Trophoblast cell (in vitro differentiated cells and primary cell): Measurements from ENCODE around the gene MAEL.

ENCODE experiments used
- DNase-seq, 2 donors: peaks; one replicate each; pipeline ENCODE4 v3.0.0-alpha.2; 2016
- H2AFZ ChIP-seq: 2 replicates; pipeline ENCODE4 v1.6.1; 2013; ENCODE audit warnings: low read length, moderate library complexity, mild to moderate bottlenecking; ENCODE audit not compliant: insufficient read depth, poor library complexity
- H2AK5ac ChIP-seq: 2 replicates; pipeline ENCODE4 v1.6.1; 2013; ENCODE audit warnings: mild to moderate bottlenecking, low read length
- H2BK120ac ChIP-seq: 2 replicates; pipeline ENCODE4 v1.6.1; 2013; ENCODE audit warnings: low read length, mild to moderate bottlenecking, moderate library complexity; ENCODE audit not compliant: insufficient read depth, poor library complexity
- H2BK12ac ChIP-seq: 2 replicates; pipeline ENCODE4 v1.6.1; 2013; ENCODE audit warnings: mild to moderate bottlenecking, low read length, moderate library complexity
- H2BK5ac ChIP-seq: 2 replicates; pipeline ENCODE4 v1.6.1; 2013; ENCODE audit warnings: low read length, low read depth, moderate library complexity, mild to moderate bottlenecking; ENCODE audit not compliant: poor library complexity
- H3K14ac ChIP-seq: 2 replicates; pipeline ENCODE4 v1.6.1; 2013; ENCODE audit warnings: mild to moderate bottlenecking, low read length
- H3K18ac ChIP-seq: 2 replicates; pipeline ENCODE4 v1.6.1; 2013; ENCODE audit warnings: mild to moderate bottlenecking, low read length
- H3K23ac ChIP-seq: 2 replicates; pipeline ENCODE4 v1.6.1; 2013; ENCODE audit warnings: low read length
- H3K27ac ChIP-seq: 2 replicates; pipeline ENCODE4 v1.5.1; 2013; ENCODE audit warnings: low read depth, mild to moderate bottlenecking, inconsistent platforms, low read length, moderate library complexity
- H3K27me3 ChIP-seq: 2 replicates; pipeline ENCODE4 v1.6.1; 2013; ENCODE audit warnings: inconsistent platforms, mild to moderate bottlenecking, low read length, moderate library complexity; ENCODE audit not compliant: insufficient read depth
- H3K36me3 ChIP-seq, 2 experiments: 1 replicate in 1 of 2; 2 replicates in 1 of 2; pipeline ENCODE4 v1.6.1; 2013; ENCODE audit warnings: low read length in 2 of 2, mild to moderate bottlenecking in 2 of 2, moderate library complexity in 1 of 2; ENCODE audit not compliant: insufficient read depth in 2 of 2, control insufficient read depth in 1 of 2
- H3K4ac ChIP-seq: 2 replicates; pipeline ENCODE4 v1.6.1; 2013; ENCODE audit warnings: low read depth, mild to moderate bottlenecking, low read length, moderate library complexity
- H3K4me1 ChIP-seq, 2 experiments: 1 replicate in 1 of 2; 2 replicates in 1 of 2; pipeline ENCODE4 v1.6.1; 2013; ENCODE audit warnings: low read length in 2 of 2, mild to moderate bottlenecking in 2 of 2, moderate library complexity in 1 of 2; ENCODE audit not compliant: insufficient read depth in 2 of 2, control insufficient read depth in 1 of 2
- H3K4me2 ChIP-seq: 2 replicates; pipeline ENCODE4 v1.6.1; 2013; ENCODE audit warnings: inconsistent platforms, mild to moderate bottlenecking, low read length, moderate library complexity
- H3K4me3 ChIP-seq: 2 replicates; pipeline ENCODE4 v1.5.1; 2013; ENCODE audit warnings: mild to moderate bottlenecking, low read depth, low read length, inconsistent platforms
- H3K79me1 ChIP-seq: one replicate; pipeline ENCODE4 v1.6.1; 2013; ENCODE audit warnings: low read length
- H3K79me2 ChIP-seq: 2 replicates; pipeline ENCODE4 v1.6.1; 2013; ENCODE audit warnings: low read length, mild to moderate bottlenecking; ENCODE audit not compliant: control insufficient read depth, insufficient read depth, poor library complexity
- H3K9ac ChIP-seq: 2 replicates; pipeline ENCODE4 v1.6.1; 2013; ENCODE audit warnings: mild to moderate bottlenecking, low read length
- H3K9me3 ChIP-seq: 2 replicates; pipeline ENCODE4 v1.6.1; 2013; ENCODE audit warnings: low read depth, mild to moderate bottlenecking, control low read depth, inconsistent platforms, low read length; ENCODE audit not compliant: insufficient read depth
- H4K12ac ChIP-seq: 2 replicates; pipeline ENCODE4 v1.6.1; 2013; ENCODE audit warnings: low read depth, mild to moderate bottlenecking, low read length, moderate library complexity
- H4K8ac ChIP-seq: 2 replicates; pipeline ENCODE4 v1.6.1; 2013; ENCODE audit warnings: low read depth, mild to moderate bottlenecking, low read length, moderate library complexity
- H4K91ac ChIP-seq: one replicate; pipeline ENCODE4 v1.6.1; 2013; ENCODE audit warnings: low read depth, mild to moderate bottlenecking, low read length, moderate library complexity
- WGBS: extraction: QIAGEN DNeasy Blood & Tissue Kit; methylation state at CpG from one replicate; pipeline ENCODE4 v1.1.7; 2013; ENCODE audit warnings: missing lambda C conversion rate; ENCODE audit not compliant: insufficient read length, insufficient coverage; ENCODE audit errors: extremely low coverage; 5-methylcytosine and 5-hydroxymethylcytosine counted together

The MAEL gene

GRCh38 chr1:166969074-166969677, 19.9 kb upstream of the MAEL start:
- Histone ChIP-seq H3K18ac (no peak overlapping the region), H3K27ac (no peak overlapping the region), H3K14ac (no peak overlapping the region), H2BK12ac (no peak overlapping the region), H3K27me3 (peaks cover 15% of the 10 kb centered on the region), H3K9me3 (no peaks in the 10 kb centered on the region), H3K23ac (no peak overlapping the region), H3K4me1 (no peaks in the 10 kb centered on the region), H3K79me1 (no peaks in the 10 kb centered on the region), H3K36me3 (no peaks in the 10 kb centered on the region), H3K4me2 (no peak overlapping the region), H2AK5ac (no peak overlapping the region), H4K91ac (no peak overlapping the region), H2BK5ac (no peak overlapping the region), H2AFZ (no peak overlapping the region), H3K4me3 (no peak overlapping the region), H4K8ac (no peak overlapping the region), H4K12ac (no peak overlapping the region), H3K4ac (no peak overlapping the region), H2BK120ac (no peak overlapping the region), H3K9ac (no peak overlapping the region), H3K79me2 (no peaks in the 10 kb centered on the region)
- no peak for DNase-seq
- WGBS = no CpG with 5 or more reads among the region's 5 CpGs

- H4K91ac ChIP-seq = no peak overlapping the region
- no peak overlapping the region for H2BK12ac ChIP-seq
- no peak overlapping the region for H2BK120ac ChIP-seq
- H3K27me3 ChIP-seq = peaks cover 33% of the 10 kb centered on the region
- H2AK5ac ChIP-seq = no peak overlapping the region
- peaks cover 3% of the 10 kb centered on the region for H3K79me2 ChIP-seq
- H3K14ac ChIP-seq = no peak overlapping the region
- WGBS = no CpG with 5 or more reads among the region's 3 CpGs
- H2BK5ac ChIP-seq = no peak overlapping the region
- no peak overlapping the region for H3K9ac ChIP-seq
- no peaks in the 10 kb centered on the region for H3K36me3 ChIP-seq
- H3K4me3 ChIP-seq = no peak overlapping the region
- no peak overlapping the region for H3K18ac ChIP-seq
- peaks cover 3% of the 10 kb centered on the region for H3K79me1 ChIP-seq
- no peak overlapping the region for H3K23ac ChIP-seq
- H3K4ac ChIP-seq = no peak overlapping the region
- no peaks in the 10 kb centered on the region for H3K4me1 ChIP-seq
- H4K8ac ChIP-seq = no peak overlapping the region
- no peak overlapping the region for H3K4me2 ChIP-seq
- H3K27ac ChIP-seq = no peak overlapping the region
- no peaks in the 10 kb centered on the region for H3K9me3 ChIP-seq
- no peak overlapping the region for H2AFZ ChIP-seq
- no peak overlapping the region for H4K12ac ChIP-seq
- no peak for DNase-seq
These were observed 17.8 kb upstream of the MAEL start for GRCh38 chr1:166971252-166971651.

- H2AFZ ChIP-seq = no peak overlapping the region
- H3K4me1 ChIP-seq = no peaks in the 10 kb centered on the region
- H3K23ac ChIP-seq = no peak overlapping the region
- H3K4ac ChIP-seq = no peak overlapping the region
- no peaks in the 10 kb centered on the region for H3K9me3 ChIP-seq
- H3K27me3 ChIP-seq = peaks cover 40% of the 10 kb centered on the region
- H3K4me2 ChIP-seq = no peak overlapping the region
- H2AK5ac ChIP-seq = no peak overlapping the region
- H3K36me3 ChIP-seq = no peaks in the 10 kb centered on the region
- H3K27ac ChIP-seq = no peak overlapping the region
- H3K14ac ChIP-seq = no peak overlapping the region
- H3K4me3 ChIP-seq = no peak overlapping the region
- no peak overlapping the region for H3K9ac ChIP-seq
- H4K91ac ChIP-seq = no peak overlapping the region
- no peak overlapping the region for H2BK5ac ChIP-seq
- H2BK120ac ChIP-seq = no peak overlapping the region
- no CpG with 5 or more reads among the region's 3 CpGs for WGBS
- no peak overlapping the region for H2BK12ac ChIP-seq
- H4K8ac ChIP-seq = no peak overlapping the region
- peaks cover 3% of the 10 kb centered on the region for H3K79me1 ChIP-seq
- no peak overlapping the region for H3K18ac ChIP-seq
- no peak overlapping the region for H4K12ac ChIP-seq
- no peak for DNase-seq
- peaks cover 3% of the 10 kb centered on the region for H3K79me2 ChIP-seq
These were observed 16.9 kb upstream of the MAEL start for GRCh38 chr1:166972193-166972592.

GRCh38 chr1:166972826-166973225, 16.3 kb upstream of the MAEL start:
- Histone ChIP-seq H3K4me1 (no peaks in the 10 kb centered on the region), H3K27ac (no peak overlapping the region), H4K91ac (no peak overlapping the region), H3K36me3 (no peaks in the 10 kb centered on the region), H2AK5ac (no peak overlapping the region), H2BK5ac (no peak overlapping the region), H3K27me3 (peaks cover 40% of the 10 kb centered on the region), H4K8ac (no peak overlapping the region), H3K4me3 (no peak overlapping the region), H3K79me1 (peaks cover 3% of the 10 kb centered on the region), H4K12ac (no peak overlapping the region), H2BK120ac (no peak overlapping the region), H2AFZ (no peak overlapping the region), H3K4ac (no peak overlapping the region), H3K9ac (no peak overlapping the region), H3K4me2 (no peak overlapping the region), H2BK12ac (no peak overlapping the region), H3K23ac (no peak overlapping the region), H3K9me3 (no peaks in the 10 kb centered on the region), H3K18ac (no peak overlapping the region), H3K14ac (no peak overlapping the region), H3K79me2 (peaks cover 3% of the 10 kb centered on the region)
- DNase-seq = no peak
- no CpG with 5 or more reads among the region's 2 CpGs for WGBS
